ENCODE measurements around the gene OBP2A.

DNA sequence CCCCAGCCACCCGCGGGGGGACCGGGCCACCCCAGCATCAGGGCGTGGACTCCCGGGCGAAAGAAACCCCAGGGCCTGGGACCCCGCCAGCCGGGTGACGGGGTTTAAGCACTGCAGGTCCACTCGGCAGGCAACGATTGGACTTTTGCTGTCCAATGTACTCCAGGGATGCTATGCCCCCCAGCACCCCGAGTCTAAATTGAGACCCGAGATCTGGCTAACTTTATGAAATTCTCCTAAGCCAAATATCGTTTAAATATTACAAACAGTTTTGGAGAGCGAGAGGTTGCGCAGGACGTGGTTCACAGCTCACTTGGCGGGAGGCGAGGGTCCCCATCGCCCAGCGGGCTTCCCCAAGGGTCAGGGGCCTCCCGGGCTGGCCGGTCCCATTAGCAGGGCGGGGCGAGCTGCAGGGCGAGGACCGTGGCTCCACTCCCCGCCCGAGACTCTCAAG is 45.8 kb upstream of the OBP2A start:
- TF ChIP-seq, protein P1, sequence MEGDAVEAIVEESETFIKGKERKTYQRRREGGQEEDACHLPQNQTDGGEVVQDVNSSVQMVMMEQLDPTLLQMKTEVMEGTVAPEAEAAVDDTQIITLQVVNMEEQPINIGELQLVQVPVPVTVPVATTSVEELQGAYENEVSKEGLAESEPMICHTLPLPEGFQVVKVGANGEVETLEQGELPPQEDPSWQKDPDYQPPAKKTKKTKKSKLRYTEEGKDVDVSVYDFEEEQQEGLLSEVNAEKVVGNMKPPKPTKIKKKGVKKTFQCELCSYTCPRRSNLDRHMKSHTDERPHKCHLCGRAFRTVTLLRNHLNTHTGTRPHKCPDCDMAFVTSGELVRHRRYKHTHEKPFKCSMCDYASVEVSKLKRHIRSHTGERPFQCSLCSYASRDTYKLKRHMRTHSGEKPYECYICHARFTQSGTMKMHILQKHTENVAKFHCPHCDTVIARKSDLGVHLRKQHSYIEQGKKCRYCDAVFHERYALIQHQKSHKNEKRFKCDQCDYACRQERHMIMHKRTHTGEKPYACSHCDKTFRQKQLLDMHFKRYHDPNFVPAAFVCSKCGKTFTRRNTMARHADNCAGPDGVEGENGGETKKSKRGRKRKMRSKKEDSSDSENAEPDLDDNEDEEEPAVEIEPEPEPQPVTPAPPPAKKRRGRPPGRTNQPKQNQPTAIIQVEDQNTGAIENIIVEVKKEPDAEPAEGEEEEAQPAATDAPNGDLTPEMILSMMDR (IDR thresholded peaks at IDR 0.05): no peak
- TF ChIP-seq POLR2A (IDR thresholded peaks at IDR 0.05) (no peak), EP300 (IDR thresholded peaks at IDR 0.05) (no peak)

Measured in tibial nerve (tissue), 4 donors.